SH-SY5Y (cell line): Measurements from ENCODE around the gene SENP1.

ENCODE experiments used
- GATA2 ChIP-seq: IDR thresholded peaks from 2 replicates; pipeline ENCODE4 v1.6.1; 2011; ENCODE audit warnings: mild to moderate bottlenecking, low read depth, low read length
- GATA3 ChIP-seq: IDR thresholded peaks from 2 replicates; pipeline ENCODE4 v1.6.1; 2011; ENCODE audit warnings: low read depth, mild to moderate bottlenecking, low read length, moderate library complexity

GRCh38 chr12:48005750-48006021, 100.2 kb downstream of the SENP1 start:
- TF ChIP-seq GATA2 (no peak), GATA3 (no peak)
